Gastrocnemius medialis (tissue), 4 donors: Measurements from ENCODE around the gene INKA1. TPM values are rescaled to one million over a fixed set of nuclear protein-coding genes. Genes with fewer than 3 reads are reported as not detected.
"Not testable (repeated sequence)": the region's sequence is repeated elsewhere in the genome, so short reads cannot be mapped to it uniquely, and the experiment has no call there.

Experiments
- ATAC-seq, 2 donors: fragments of 150-250 bp; one replicate each; pipeline ENCODE4 v1.9.1; 2016
- DNase-seq, 2 donors: peaks; one replicate each; pipeline ENCODE4 v3.0.0-alpha.2; 2019
- H3K27ac ChIP-seq, 4 donors: fragments of 200-600 bp; sonication (generic); 1 replicate in 1 of 4; 2 replicates in 3 of 4; pipeline ENCODE4 v1.5.1; 2016 to 2018; ENCODE audit warnings: mild to moderate bottlenecking in 2 of 4, moderate library complexity in 1 of 4
- H3K27me3 ChIP-seq, 3 donors: fragments of 200-600 bp; sonication (generic) in 2 of 3; 1 replicate in 1 of 3; 2 replicates in 2 of 3; pipeline versions ENCODE4 v1.5.1 to v1.6.0; 2016 to 2019; ENCODE audit warnings: mild to moderate bottlenecking in 1 of 3, moderate library complexity in 1 of 3
- H3K36me3 ChIP-seq, 2 donors: fragments of 200-600 bp; sonication (generic) in 1 of 2; one replicate each; pipeline ENCODE4 v1.5.1; 2017 to 2018
- H3K4me1 ChIP-seq, 2 donors: fragments of 200-600 bp; sonication (generic) in 1 of 2; one replicate each; pipeline ENCODE4 v1.5.1; 2016 to 2017; ENCODE audit warnings: mild to moderate bottlenecking in 2 of 2
- H3K4me3 ChIP-seq, 4 donors: fragments of 200-600 bp; sonication (generic) in 3 of 4; 1 replicate in 1 of 4; 2 replicates in 3 of 4; pipeline ENCODE4 v1.5.1; 2016 to 2019; ENCODE audit warnings: mild to moderate bottlenecking in 2 of 4
- H3K9me3 ChIP-seq, 3 donors: fragments of 200-600 bp; sonication (generic) in 2 of 3; 1 replicate in 1 of 3; 2 replicates in 2 of 3; pipeline ENCODE4 v1.5.1; 2016 to 2019
- POLR2A ChIP-seq, 2 donors: fragments of 450-650 bp; IDR thresholded peaks; one replicate each; pipeline ENCODE4 v1.6.1; 2017; ENCODE audit warnings: antibody characterized with exemption in 2 of 2, mild to moderate bottlenecking in 2 of 2, moderate library complexity in 2 of 2
- in situ Hi-C, 4 donors: fragments of 200-750 bp; cut with MboI; loops; one replicate each; pipeline versions ENCODE4 v1.15.0 to v1.8.0; 2017; ENCODE audit warnings: low sequenced_read_pairs in 4 of 4
- intact Hi-C: fragments of 100-400 bp; cut with DNase I; formaldehyde crosslinking; loops from one replicate; pipeline ENCODE4 v1.15.1; 2023; ENCODE audit warnings: low total_unique reads
- total RNA-seq, 4 donors: library from RNA; depleted of rRNA; stranded (reverse); fragments of >200 nt; gene quantifications; one replicate each; pipeline versions ENCODE4 v1.1.0 to v1.2.3, GENCODE V29; 2016
- TF ChIP-seq, protein P1 (sequence below), 5 experiments: fragments of 450-650 bp in 3 of 5; fragments of 200-600 bp in 2 of 5; sonication (generic) in 2 of 5; IDR thresholded peaks in 4 of 5; conservative IDR thresholded peaks in 1 of 5; 1 replicate in 4 of 5; 2 replicates in 1 of 5; pipeline ENCODE4 v1.5.1; 2016 to 2019; ENCODE audit warnings: antibody characterized with exemption in 5 of 5, mild to moderate bottlenecking in 3 of 5, moderate library complexity in 3 of 5

Gene INKA1
- total RNA-seq, 4 donors from 2014 or later: 1.1 to 10.9 (median 5.2) TPM; not detected in 1

GRCh38 chr3:49813497-49814174 is 10.6 kb downstream of the INKA1 start, which contains the start of gene UBA7:
TSS of gene UBA7 (minus strand) at chr3:49813953. CDS start at chr3:49813787, 166 bp downstream.
- in situ Hi-C loops: no loop called here
- DNase-seq (no peak), ATAC-seq (peak; percentile 68 to 93)
- Histone ChIP-seq H3K4me3 (peak within 1 kb of the TSS; percentile 29 to 60 (median 48)), H3K4me1 (peaks cover 14 to 20% of the 10 kb centered on the region in 2 donors), H3K36me3 (no peaks in the 10 kb centered on the region), H3K27ac (peak within 1 kb of the TSS; percentile 66 to 82 (median 67)), H3K27me3 (no peaks in the 10 kb centered on the region), H3K9me3 (no peaks in the 10 kb centered on the region)
- TF ChIP-seq POLR2A (IDR thresholded peaks at IDR 0.05): no peak
- TF ChIP-seq, protein P1, sequence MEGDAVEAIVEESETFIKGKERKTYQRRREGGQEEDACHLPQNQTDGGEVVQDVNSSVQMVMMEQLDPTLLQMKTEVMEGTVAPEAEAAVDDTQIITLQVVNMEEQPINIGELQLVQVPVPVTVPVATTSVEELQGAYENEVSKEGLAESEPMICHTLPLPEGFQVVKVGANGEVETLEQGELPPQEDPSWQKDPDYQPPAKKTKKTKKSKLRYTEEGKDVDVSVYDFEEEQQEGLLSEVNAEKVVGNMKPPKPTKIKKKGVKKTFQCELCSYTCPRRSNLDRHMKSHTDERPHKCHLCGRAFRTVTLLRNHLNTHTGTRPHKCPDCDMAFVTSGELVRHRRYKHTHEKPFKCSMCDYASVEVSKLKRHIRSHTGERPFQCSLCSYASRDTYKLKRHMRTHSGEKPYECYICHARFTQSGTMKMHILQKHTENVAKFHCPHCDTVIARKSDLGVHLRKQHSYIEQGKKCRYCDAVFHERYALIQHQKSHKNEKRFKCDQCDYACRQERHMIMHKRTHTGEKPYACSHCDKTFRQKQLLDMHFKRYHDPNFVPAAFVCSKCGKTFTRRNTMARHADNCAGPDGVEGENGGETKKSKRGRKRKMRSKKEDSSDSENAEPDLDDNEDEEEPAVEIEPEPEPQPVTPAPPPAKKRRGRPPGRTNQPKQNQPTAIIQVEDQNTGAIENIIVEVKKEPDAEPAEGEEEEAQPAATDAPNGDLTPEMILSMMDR (IDR thresholded peaks at IDR 0.05 in 4 of 5, conservative IDR thresholded peaks at IDR 0.05 in 1 of 5): no peak
- intact Hi-C loops: no loop called here

DNA sequence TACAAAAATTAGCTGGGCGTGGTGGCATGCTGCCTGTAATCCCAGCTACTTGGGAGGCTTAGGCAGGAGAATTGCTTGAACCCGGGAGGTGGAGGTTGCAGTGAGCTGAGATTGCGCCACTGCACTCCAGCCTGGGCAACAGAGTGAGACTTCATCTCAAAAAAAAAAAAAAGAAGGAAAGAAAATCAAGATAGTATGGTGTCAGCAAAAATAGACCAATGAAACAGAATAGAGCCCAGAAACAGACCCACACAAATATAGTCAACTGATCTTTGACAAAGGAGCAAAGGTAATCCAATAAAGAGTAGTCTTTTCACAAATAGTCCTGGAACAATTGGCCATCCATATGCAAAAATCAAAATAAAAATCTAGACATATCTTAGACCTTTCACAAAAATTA is 20.1 kb downstream of the INKA1 start:
- ATAC-seq, intact Hi-C loops, H3K36me3 ChIP-seq, H3K27ac ChIP-seq, H3K4me1 ChIP-seq, H3K4me3 ChIP-seq, H3K9me3 ChIP-seq, H3K27me3 ChIP-seq, DNase-seq, in situ Hi-C loops: not testable (repeated sequence)

DNA sequence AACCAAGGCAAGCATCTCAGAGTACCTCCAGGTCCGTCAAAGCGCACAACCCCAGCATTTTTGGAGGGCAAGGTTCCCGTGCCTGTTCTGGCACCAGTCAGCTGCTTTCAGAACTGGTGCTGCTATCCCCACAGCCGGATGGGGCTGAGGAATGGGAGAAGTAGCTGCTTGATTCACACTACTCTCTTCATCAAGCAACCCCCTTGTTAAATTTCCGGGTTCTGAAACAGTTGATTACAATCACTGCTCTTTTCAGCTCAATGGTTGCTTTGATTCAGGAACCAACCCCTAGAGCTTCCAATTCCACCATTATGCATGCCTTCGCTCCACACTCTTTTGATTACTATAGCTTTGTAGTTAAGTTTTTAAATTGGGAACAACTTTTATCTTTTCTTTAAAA is 23.0 kb downstream of the INKA1 start:
- in situ Hi-C loops: loop anchor here in 1 of 4 donors (25.0 kb wide), 1 partner anchor 289 kb away; no protein-coding TSS in a partner anchor
- TF ChIP-seq, protein P1 (IDR thresholded peaks at IDR 0.05 in 4 of 5, conservative IDR thresholded peaks at IDR 0.05 in 1 of 5): no peak
- no peak for TF ChIP-seq POLR2A (IDR thresholded peaks at IDR 0.05)
- no peak overlapping the region for H3K4me3 ChIP-seq
- intact Hi-C loops: no loop called here
- no peaks in the 10 kb centered on the region for H3K9me3 ChIP-seq
- DNase-seq (no peak), ATAC-seq (no peak)
- H3K36me3 ChIP-seq: no peaks in the 10 kb centered on the region
- H3K4me1 ChIP-seq: no peaks in the 10 kb centered on the region
- H3K27ac ChIP-seq: no peak overlapping the region
- no peaks in the 10 kb centered on the region for H3K27me3 ChIP-seq

GRCh38 chr3:49831341-49831740 is 28.3 kb downstream of the INKA1 start:
- no peak for ATAC-seq
- in situ Hi-C loops: loop anchor here in 1 of 4 donors (25.0 kb wide), 1 partner anchor 294 kb away; no protein-coding TSS in a partner anchor

More at GRCh38 chr3:49831341-49831740, 28.3 kb downstream of the INKA1 start:
- H3K9me3 ChIP-seq: no peaks in the 10 kb centered on the region
- no peak overlapping the region for H3K27ac ChIP-seq
- intact Hi-C loops: no loop called here
- H3K36me3 ChIP-seq: no peaks in the 10 kb centered on the region
- H3K4me3 ChIP-seq: no peak overlapping the region
- TF ChIP-seq, protein P1 (IDR thresholded peaks at IDR 0.05 in 4 of 5, conservative IDR thresholded peaks at IDR 0.05 in 1 of 5): no peak
- TF ChIP-seq POLR2A (IDR thresholded peaks at IDR 0.05): no peak
- no peaks in the 10 kb centered on the region for H3K4me1 ChIP-seq
- no peaks in the 10 kb centered on the region for H3K27me3 ChIP-seq
- DNase-seq: no peak
